COLO829 (cell line): ENCODE data around the gene ARNT2.
"Not testable (repeated sequence)": the region's sequence is repeated elsewhere in the genome, so short reads cannot be mapped to it uniquely, and the experiment has no call there.

Experiments
- DNase-seq: peaks from one replicate; pipeline ENCODE4 v3.0.0; 2012; ENCODE audit warnings: low spot score

The ARNT2 gene

DNA sequence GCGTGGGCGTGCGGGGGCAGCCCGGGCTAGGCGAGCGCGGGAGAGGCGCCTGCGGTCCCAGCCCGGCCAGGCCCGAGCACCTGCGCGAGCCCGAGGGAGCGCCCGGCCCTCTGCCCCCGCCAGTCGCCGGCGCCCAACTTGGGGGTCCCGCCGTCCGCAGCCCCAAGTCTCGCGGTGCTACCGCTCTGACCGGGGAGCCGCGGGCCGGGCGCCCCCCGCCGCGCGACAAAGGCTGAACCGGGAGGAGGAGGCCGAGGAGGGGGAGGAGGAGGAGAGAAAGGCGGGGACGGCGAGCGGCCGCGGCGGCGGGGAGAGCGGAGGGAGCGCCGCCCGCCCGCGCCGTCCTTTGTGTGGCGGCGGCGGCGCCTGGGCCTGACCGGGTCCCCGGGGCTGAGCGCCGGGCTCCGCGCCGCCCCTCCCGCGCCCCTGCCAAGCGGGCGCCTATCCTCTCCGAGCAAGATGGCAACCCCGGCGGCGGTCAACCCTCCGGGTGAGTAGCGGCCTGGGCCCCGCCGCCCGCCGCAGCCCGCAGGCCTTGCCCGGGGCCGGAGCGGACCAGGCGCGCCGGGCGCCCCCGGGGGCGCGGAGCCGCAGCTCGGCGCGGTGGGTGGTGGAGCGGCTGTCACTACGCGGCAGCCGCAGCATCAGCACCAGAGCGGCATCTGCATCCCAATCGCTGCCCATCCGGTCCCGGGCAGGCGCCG, at the start of gene ARNT2:
TSS of gene ARNT2 (plus strand) at position 326 of the 704 bp plus-strand sequence. CDS start at position 460, 134 bp downstream.
- no peak for DNase-seq

DNA sequence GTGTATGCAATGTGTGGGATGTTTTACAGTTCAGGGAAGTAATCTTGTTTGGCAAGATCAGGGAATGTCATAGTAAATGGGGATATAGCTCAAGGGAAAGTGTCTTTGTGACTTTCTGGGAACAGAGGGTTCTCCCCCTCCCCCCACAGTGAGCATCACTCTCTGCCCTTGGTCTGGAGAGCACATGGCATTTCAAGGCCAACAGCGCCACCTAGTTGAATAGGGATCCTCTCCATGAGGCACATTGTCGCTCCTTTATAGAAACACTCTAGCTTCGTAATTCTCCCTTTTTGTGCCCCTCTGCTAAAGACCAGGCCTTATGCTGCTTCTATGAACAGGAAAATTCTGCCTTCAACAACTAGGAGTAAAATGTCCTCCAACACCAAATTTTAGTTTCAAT, 37.1 kb upstream of the ARNT2 start:
- DNase-seq, result no peak

- DNase-seq, result no peak
Measured at GRCh38 chr15:80367661-80368060, 36.5 kb upstream of the ARNT2 start.

GRCh38 chr15:80371924-80372323, 32.3 kb upstream of the ARNT2 start:
- no peak for DNase-seq

GRCh38 chr15:80374441-80374840, 29.7 kb upstream of the ARNT2 start:
- no peak for DNase-seq

- no peak for DNase-seq
Measured at GRCh38 chr15:80375968-80376891, 28.0 kb upstream of the ARNT2 start.

GRCh38 chr15:80379693-80380092, 24.5 kb upstream of the ARNT2 start:
- peak; percentile 29 for DNase-seq

DNA sequence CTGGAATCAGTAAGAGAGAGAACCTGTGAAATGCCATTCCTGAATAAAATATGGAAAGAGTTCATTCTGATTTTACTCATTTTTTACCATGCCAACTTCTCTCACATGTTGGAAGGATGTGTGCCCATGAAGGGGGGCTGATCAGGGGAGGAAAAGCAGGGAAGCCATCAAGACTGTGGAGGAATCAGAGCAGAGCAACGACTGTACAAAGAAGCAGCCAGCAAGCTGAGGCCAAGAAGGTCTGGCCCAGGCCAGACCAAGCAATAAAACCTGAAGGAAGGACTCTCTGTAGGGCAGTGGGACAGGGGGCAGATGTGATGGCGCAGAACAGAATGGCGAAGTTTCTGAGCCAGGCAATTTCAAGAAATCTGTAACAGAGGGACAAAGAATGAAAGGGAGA, 24.0 kb upstream of the ARNT2 start:
- DNase-seq, result no peak

DNA sequence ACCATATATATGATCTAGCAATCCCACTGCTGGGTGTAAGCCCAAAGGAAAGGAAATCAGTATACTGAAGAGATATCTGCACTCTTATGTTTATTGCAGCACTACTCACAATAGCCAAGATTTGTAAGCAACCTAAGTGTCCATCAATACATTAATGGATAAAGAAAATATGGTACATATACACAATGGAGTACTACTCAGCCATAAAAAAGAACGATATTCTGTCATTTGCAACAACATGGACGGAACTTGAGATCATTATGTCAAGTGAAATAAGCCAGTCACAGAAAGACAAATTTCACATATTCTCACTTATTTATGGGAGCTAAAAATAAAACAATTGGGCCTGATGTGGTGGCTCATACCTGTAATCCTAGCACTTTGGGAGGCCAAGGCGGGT, 21.9 kb upstream of the ARNT2 start:
- DNase-seq, result no peak

- no peak for DNase-seq
Measured at GRCh38 chr15:80384432-80384831, 19.8 kb upstream of the ARNT2 start.

GRCh38 chr15:80386151-80386550, 18.0 kb upstream of the ARNT2 start:
- DNase-seq, result no peak

- no peak for DNase-seq
Measured at GRCh38 chr15:80388326-80388725, 15.9 kb upstream of the ARNT2 start.

DNA sequence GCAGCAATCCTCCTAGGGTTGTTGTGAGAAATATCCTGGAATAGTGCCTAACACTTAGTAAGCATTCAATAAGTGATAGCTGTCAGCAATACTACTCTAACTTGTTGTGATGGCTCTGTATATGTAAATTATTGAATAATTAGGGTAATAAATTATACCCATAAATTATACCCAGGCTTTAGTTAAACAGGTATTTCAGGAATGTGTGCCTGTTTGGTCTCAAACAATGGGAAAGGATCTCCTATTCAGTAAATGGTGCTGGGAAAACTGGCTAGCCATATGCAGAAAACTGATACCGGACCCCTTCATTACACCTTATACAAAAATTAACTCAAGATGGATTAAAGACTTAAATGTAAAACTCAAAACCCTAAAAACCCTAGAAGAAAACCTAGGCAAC, 14.8 kb upstream of the ARNT2 start:
- DNase-seq, result no peak

DNA sequence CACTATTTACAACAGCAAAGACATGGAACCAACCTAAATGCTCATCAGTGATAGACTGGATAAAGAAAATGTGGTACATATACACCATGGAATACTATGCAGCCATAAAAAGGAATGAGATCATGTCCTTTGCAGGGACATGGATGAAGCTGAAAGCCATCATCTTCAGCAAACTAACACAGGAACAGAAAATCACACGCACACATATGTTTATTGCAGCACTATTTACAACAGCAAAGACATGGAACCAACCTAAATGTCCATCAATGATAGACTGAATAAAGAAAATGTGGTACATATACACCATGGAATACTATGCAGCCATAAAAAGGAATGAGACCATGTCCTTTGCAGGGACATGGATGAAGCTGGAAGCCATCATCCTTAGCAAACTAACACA, 13.2 kb upstream of the ARNT2 start:
- DNase-seq, result not testable (repeated sequence)

DNA sequence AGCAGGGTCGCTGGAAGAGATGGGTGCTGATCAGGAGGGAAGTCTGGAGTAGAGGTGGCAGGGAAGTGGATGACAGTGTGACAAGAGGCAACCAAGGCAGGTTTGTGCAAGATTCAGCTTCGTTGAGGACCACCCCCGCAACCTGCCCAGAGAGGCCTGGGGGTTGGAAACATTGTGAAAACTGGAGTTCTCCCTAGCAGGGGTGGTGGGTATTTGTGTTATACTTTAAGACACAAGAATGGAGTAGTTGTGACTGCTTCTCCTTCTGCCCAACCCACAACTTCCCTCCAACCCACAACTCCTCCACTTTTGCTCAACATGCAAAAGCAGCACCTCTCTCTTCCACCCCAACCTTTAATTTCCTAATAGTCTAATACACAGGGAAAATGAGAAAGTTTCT, 8.6 kb upstream of the ARNT2 start:
- DNase-seq, result no peak

DNA sequence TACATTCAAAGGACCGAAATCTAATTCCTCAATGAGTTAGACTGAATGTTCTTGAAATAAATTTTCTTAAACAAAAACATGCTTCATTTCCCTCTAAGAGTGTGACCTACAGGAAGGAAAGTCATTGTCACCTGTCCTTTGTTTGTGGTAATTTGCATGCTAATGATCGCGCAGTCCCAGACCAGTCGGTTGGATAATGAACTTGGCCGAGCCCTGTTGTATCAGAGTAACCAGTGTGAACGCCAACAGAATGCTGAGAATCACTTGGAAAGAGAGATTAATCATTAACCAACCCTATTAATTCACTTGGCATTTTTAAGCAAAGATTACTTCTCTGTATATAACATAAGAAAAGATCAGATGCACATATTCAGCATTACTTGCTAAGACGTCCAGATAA, 8.1 kb upstream of the ARNT2 start:
- DNase-seq, result no peak

GRCh38 chr15:80399508-80399907, 4.7 kb upstream of the ARNT2 start:
- no peak for DNase-seq

- DNase-seq, result no peak
Measured at GRCh38 chr15:80401456-80401855, 2.7 kb upstream of the ARNT2 start.

GRCh38 chr15:80402339-80402738, 1.8 kb upstream of the ARNT2 start:
- no peak for DNase-seq

- DNase-seq, result no peak
Measured at GRCh38 chr15:80403712-80404056, 498 bp upstream of the ARNT2 start.

GRCh38 chr15:80404761-80405553, 775 bp downstream of the ARNT2 start:
- DNase-seq, result peak; percentile 73

DNA sequence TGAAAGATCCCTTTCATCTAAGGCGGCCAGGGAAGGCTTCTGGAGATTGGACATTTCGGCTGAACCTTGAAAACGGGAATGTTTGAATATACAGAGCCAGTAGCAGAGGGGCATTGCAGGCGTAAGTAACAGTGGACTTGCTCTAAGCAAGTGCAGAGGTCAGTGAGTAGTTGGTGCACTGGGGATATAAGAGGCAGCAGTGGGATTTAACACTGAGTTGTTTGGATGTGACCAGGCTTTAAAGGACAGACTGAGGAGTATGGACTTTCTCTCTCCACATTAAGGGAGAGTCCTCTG, 1.3 kb downstream of the ARNT2 start:
- no peak for DNase-seq

DNA sequence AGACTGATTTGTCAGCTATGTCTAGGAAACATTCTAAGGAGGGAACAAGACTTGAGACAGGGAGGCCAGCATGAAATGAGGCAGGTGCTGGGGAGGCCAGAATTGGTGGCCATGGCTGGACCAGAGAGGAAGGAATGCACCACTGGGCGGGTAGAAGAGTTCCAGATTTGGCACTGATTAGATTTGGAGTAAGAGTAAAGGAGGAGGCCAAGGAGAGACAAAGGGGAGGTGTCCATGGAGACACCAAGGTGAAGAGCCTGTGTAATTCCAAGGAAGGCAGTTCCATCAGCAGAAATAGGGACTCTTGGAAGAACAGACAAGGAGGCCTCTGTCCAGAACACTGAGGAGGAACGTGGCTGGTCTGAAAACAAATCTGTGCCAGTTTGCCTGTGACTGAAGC, 1.8 kb downstream of the ARNT2 start:
- no peak for DNase-seq
